Measurements from ENCODE around the gene LPP.

GRCh38 chr3:188712248-188712924 lies 558.4 kb downstream of the LPP start:
- TF ChIP-seq CTCF (IDR thresholded peaks at IDR 0.05; ENCODE audit: insufficient read depth, low read depth, low read length) (no peak), EZH2 (IDR thresholded peaks at IDR 0.05; ENCODE audit: insufficient read depth, low read length) (no peak)
